Activated CD4-positive, alpha-beta T cell treated with anti-CD3 and anti-CD28 coated beads, Interleukin-2, amount 10 ng/mL, durations not matched to agents 7 days and 5 days (primary cell): Measurements from ENCODE around the gene FAM204A. TPM values are rescaled to one million over a fixed set of nuclear protein-coding genes. Genes with fewer than 3 reads are reported as not detected.

Experiments used
- CTCF ChIA-PET: fragments of 350-600 bp; sonication (Branson Sonifier 250); formaldehyde crosslinking; loops from one replicate; lab custom pipeline; 2021; ENCODE audit warnings: antibody characterized with exemption; lab: Charles Lee
- POLR2A ChIA-PET: fragments of 350-600 bp; sonication (Branson Sonifier 250); formaldehyde crosslinking; loops from one replicate; lab custom pipeline; 2021; ENCODE audit warnings: antibody characterized with exemption; lab: Charles Lee
- DNase-seq: peaks from one replicate; pipeline ENCODE4 v3.0.0-alpha.2; 2020
- H3K27ac Mint-ChIP-seq: one replicate; pipeline ENCODE4 v1.8.0; 2021; ENCODE audit warnings: mild to moderate bottlenecking, moderate library complexity, mixed read lengths
- H3K27me3 Mint-ChIP-seq: one replicate; pipeline ENCODE4 v1.8.0; 2021; ENCODE audit warnings: mixed read lengths
- H3K36me3 Mint-ChIP-seq: one replicate; pipeline ENCODE4 v1.8.0; 2021; ENCODE audit warnings: low read depth, mixed read lengths
- H3K4me1 Mint-ChIP-seq: one replicate; pipeline ENCODE4 v1.8.0; 2021; ENCODE audit warnings: mixed read lengths
- H3K4me3 Mint-ChIP-seq: one replicate; pipeline ENCODE4 v1.8.0; 2021; ENCODE audit warnings: mild to moderate bottlenecking, moderate library complexity, mixed read lengths
- H3K9me3 Mint-ChIP-seq: one replicate; pipeline ENCODE4 v1.8.0; 2021; ENCODE audit warnings: mixed read lengths
- total RNA-seq, 2 experiments: library from RNA; stranded (reverse); gene quantifications; one replicate each; pipeline ENCODE4 v1.2.3, GENCODE V29; 2021

The FAM204A gene
- total RNA-seq, 2 experiments from 2014 or later, result 54.9 to 59.4 TPM

DNA sequence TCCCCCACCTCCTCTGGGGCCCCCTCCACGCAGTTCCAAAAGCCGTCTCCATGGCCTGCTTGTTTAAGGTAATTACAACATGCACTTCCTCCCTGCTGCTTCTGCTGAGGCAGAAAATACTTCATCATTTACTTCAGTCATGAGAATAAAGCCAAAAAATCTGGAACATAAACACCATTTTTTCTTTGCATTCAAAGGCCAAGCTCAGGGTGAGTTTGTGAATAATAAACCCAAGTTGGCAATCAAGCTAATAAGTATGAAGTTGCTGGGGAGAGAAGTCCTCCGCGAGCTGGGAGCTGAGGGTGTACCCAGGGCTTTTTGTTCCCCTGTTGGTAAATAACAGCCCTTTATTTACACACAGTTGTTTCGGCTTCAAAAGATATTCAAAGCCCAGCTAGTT lies 70.5 kb downstream of the FAM204A start:
- H3K4me3 Mint-ChIP-seq, result no peak overlapping the region
- no peaks in the 10 kb centered on the region for H3K4me1 Mint-ChIP-seq
- peaks cover 27% of the 10 kb centered on the region for H3K27me3 Mint-ChIP-seq
- no peaks in the 10 kb centered on the region for H3K9me3 Mint-ChIP-seq
- CTCF ChIA-PET, result no interaction called here
- no peak overlapping the region for H3K27ac Mint-ChIP-seq
- no peak for DNase-seq
- no peaks in the 10 kb centered on the region for H3K36me3 Mint-ChIP-seq
- POLR2A ChIA-PET, result interaction anchor here (0.6 kb wide), 1 partner anchor 13 kb away, joined by 3 read pairs; no protein-coding TSS in a partner anchor

DNA sequence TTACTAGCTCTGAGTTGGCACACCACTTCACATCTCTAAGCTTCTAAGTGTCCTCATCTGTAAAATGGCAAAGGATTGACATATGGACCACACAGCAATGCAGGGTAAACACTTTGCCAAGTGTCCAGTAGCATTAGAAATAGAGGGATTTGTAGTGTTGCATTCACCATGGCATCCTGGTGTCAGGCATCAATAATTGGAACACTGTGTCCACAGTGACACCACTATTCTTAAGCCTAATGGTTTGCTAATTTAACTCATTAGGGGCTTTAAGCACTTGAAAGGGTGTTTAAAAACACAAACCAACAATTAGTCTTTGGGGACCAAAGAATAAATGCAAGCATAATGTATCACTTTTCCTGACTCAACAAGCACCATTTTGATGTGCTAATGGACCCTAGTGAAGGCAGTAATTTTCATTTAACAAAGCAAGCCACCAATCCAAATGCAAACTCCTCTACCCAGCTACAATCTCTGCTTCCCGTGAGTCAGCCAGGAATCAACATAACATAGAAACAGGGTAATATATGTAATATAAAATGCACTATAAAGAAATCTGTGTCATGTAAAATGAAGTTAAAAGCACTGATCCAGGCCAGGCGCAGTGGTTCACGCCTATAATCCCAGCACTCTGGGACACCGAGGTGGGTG lies 75.9 kb downstream of the FAM204A start:
- ChIA-PET CTCF (no interaction called here), POLR2A (no interaction called here)
- H3K4me3 Mint-ChIP-seq, result no peak overlapping the region
- peaks cover 47% of the 10 kb centered on the region for H3K27me3 Mint-ChIP-seq
- no peaks in the 10 kb centered on the region for H3K4me1 Mint-ChIP-seq
- no peaks in the 10 kb centered on the region for H3K36me3 Mint-ChIP-seq
- no peak overlapping the region for H3K27ac Mint-ChIP-seq
- H3K9me3 Mint-ChIP-seq, result no peaks in the 10 kb centered on the region
- no peak for DNase-seq

DNA sequence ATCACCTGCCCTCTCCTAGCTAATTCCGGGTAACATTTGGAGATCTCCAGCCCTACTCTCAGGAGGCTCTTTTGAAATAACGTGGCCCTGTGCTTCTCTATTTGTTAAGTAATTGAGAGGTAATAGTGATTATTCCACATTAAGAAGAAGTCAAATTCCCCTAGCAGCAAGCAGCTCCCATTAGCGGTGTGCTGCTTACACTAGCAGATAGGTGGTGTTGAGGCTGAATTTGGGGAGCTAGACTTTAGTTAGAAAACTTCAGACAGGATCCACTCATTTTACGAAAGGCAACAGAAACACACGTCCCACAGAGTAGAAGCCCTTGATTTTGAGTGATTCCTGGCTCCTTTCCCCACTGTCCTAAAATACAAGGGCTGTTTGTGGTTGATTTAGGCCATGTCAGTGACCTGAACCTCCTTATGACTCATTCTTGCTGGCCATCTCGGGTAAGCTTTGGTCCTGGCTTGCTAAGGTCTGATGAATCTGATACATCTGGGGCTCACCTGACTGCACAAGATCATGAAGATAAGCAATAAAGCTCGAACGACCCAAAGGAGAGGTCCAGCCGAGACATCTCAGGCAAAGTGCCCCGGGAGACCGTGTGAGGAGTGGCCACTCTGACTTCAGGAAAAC lies 77.2 kb downstream of the FAM204A start:
- H3K4me1 Mint-ChIP-seq, result no peaks in the 10 kb centered on the region
- no peak overlapping the region for H3K4me3 Mint-ChIP-seq
- CTCF ChIA-PET, result no interaction called here
- DNase-seq, result no peak
- no peak overlapping the region for H3K27ac Mint-ChIP-seq
- H3K27me3 Mint-ChIP-seq, result peaks cover 53% of the 10 kb centered on the region
- H3K9me3 Mint-ChIP-seq, result no peaks in the 10 kb centered on the region
- POLR2A ChIA-PET, result no interaction called here
- no peaks in the 10 kb centered on the region for H3K36me3 Mint-ChIP-seq

DNA sequence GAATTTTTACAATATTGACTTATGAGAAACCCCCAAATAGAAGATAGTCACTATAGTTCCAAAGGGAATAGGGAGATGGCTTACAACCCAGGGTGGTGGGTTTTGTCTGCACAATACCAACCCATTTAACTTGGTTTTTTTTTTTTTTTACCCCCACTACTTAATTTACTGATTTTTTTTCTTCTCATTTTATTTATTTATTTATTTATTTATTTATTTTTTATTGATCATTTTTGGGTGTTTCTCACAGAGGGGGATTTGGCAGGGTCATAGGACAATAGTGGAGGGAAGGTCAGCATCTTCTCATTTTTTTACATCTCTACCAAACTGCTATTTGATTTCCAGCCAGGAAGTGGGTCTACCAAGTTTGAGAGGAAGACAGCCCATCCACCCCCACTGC lies 77.9 kb downstream of the FAM204A start:
- Mint-ChIP-seq H3K4me3 (no peak overlapping the region), H3K9me3 (no peaks in the 10 kb centered on the region), H3K27me3 (peaks cover 58% of the 10 kb centered on the region), H3K4me1 (no peaks in the 10 kb centered on the region), H3K36me3 (no peaks in the 10 kb centered on the region), H3K27ac (no peak overlapping the region)
- ChIA-PET CTCF (no interaction called here), POLR2A (no interaction called here)
- DNase-seq, result no peak

DNA sequence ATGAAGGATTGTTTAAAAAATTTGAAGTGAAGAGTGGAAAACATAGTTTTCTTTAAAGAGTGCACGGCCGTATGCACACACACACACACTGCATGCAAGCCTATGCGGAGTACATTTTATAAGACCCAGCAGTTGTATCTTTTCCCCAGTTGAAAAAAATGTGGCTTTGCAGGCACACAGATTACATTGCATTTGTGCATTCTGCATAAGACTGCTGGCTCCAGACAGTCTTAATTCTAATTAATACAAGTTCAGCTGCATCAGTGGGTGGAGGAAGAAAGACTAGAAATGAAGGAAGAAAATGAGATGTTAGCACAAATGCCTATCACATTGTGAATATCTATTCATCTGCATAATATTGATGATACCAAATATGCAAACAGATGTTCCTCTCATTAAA lies 79.6 kb downstream of the FAM204A start:
- no peak overlapping the region for H3K27ac Mint-ChIP-seq
- peaks cover 64% of the 10 kb centered on the region for H3K27me3 Mint-ChIP-seq

DNA sequence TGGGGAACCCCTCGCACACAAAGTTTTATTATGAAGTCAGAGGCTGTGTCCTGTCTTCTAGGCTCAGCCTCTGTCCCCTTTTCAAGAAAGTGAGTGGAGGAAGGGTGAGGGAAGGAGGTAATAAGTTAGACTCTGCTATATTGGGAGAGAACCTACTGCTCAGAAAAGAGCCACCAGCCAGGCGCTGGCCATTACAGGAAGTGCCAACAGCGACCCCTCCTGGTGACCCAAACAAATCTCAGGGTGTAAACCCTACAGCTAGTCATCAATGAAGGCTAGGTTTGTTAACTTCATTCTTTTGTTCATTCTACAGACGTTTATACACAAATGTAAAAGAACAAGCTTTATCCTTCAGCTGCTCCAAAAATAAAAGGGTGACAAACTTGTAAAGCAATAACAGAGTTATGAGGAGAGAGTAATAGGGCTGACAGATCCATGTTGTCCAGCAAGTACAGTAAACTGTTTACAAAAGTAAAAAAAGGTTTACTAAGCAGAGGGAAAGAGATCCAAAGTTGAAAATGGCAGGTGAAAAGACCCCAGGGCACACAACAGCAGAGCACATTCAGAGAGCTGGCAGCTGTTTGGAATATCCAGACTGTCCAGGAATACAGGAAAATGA lies 82.7 kb downstream of the FAM204A start:
- CTCF ChIA-PET, result interaction anchor here (1.0 to 1.2 kb wide), 2 partner anchors 41 to 763 kb away, joined by 3 read pairs; no protein-coding TSS in a partner anchor

More for the DNA sequence above, 79.6 kb downstream of the FAM204A start:
- ChIA-PET CTCF (no interaction called here), POLR2A (no interaction called here)
- Mint-ChIP-seq H3K4me1 (no peaks in the 10 kb centered on the region), H3K4me3 (no peak overlapping the region), H3K36me3 (no peaks in the 10 kb centered on the region), H3K9me3 (no peaks in the 10 kb centered on the region)
- no peak for DNase-seq

DNA sequence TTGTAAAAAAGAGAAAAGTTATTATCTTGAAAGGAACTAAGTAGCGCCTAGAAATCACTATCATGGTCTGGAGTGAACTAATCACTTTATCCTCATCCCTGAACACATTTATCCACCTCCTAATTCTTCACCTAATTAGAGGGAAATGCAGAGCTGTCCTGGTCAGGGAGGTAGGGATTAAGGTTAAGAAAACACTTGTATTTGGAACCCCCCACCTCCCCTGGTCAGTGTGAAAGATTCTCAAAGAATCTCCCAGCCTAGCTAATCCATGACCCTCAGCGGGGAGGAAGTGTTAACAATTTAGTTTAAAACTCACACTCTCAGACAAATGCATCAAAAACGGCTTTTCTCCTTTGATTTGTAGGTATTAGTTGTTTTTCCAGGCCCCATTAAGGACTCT lies 83.8 kb downstream of the FAM204A start:
- Mint-ChIP-seq H3K27ac (no peak overlapping the region), H3K27me3 (peaks cover 59% of the 10 kb centered on the region), H3K36me3 (no peaks in the 10 kb centered on the region), H3K9me3 (no peaks in the 10 kb centered on the region), H3K4me1 (no peaks in the 10 kb centered on the region), H3K4me3 (no peak overlapping the region)
- ChIA-PET POLR2A (no interaction called here), CTCF (interaction anchor here (0.6 to 1.2 kb wide), 2 partner anchors 43 to 1092 kb away, joined by 3 read pairs; no protein-coding TSS in a partner anchor)
- DNase-seq, result no peak

More for the DNA sequence above, 82.7 kb downstream of the FAM204A start:
- peak; percentile 43 for DNase-seq
- Mint-ChIP-seq H3K4me1 (no peaks in the 10 kb centered on the region), H3K9me3 (no peaks in the 10 kb centered on the region), H3K27ac (no peak overlapping the region), H3K4me3 (no peak overlapping the region), H3K27me3 (peaks cover 67% of the 10 kb centered on the region), H3K36me3 (no peaks in the 10 kb centered on the region)
- POLR2A ChIA-PET, result no interaction called here

DNA sequence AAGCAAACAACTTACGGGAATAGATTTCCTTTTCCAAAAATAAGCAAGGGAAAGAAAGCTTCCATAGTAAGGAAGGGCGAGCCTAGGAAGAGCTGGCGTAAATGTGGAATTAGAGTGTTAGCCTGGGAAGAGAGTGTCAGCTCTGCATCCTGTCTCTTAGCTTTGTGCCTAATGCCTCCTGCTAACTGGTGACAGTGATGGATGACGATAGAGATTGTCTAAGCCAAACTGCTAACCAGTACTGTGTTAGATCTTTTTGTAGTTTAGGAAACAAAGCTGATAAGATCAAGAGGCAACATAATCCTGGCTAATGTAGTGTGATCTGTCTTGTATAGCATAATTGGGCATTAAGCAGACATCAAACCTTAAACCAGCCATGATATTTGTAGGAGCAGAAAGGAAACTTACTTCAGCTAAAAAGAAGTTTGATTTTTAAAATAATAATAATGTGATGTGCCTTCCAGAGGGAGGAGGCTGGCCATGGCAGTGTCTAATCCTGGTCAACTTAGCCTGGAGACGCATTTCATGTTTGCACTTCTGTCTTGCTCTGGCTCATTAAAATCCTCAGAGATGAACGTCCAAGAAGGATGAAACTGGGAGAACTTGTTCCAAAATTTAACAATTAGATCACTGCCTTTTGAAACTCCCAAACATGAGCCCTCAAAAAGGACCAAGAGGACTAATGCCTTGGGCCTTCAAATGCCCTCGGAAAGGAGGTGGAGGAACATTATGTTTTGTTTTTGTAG lies 85.1 kb downstream of the FAM204A start:
- POLR2A ChIA-PET, result no interaction called here
- CTCF ChIA-PET, result interaction anchor here (0.6 kb wide), 1 partner anchor 1095 kb away, joined by 3 read pairs; no protein-coding TSS in a partner anchor
- Mint-ChIP-seq H3K4me1 (no peaks in the 10 kb centered on the region), H3K9me3 (no peaks in the 10 kb centered on the region), H3K36me3 (no peaks in the 10 kb centered on the region), H3K27me3 (peaks cover 46% of the 10 kb centered on the region), H3K4me3 (no peak overlapping the region), H3K27ac (no peak overlapping the region)
- no peak for DNase-seq

DNA sequence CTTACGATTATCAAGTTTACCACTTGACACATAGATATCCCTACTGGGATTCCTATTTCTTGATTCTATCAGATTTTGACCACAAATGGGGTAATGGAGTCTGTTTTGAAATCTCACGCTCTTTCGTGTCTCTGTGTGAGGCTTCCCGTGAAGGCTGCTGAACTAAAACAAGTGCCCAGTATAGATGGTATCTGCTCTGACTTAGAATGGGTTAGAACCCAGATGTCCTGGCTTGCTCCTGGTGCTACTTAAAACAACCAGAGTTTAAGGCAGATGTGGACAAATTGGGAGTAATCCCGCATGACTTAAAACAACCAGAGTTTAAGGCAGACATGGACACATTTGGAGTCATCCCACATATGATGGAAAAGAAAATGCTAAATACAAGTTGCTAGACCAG lies 85.9 kb downstream of the FAM204A start:
- Mint-ChIP-seq H3K9me3 (no peaks in the 10 kb centered on the region), H3K27ac (no peak overlapping the region), H3K4me1 (no peaks in the 10 kb centered on the region), H3K4me3 (no peak overlapping the region), H3K27me3 (peaks cover 39% of the 10 kb centered on the region), H3K36me3 (no peaks in the 10 kb centered on the region)
- POLR2A ChIA-PET, result no interaction called here
- CTCF ChIA-PET, result interaction anchor here (0.6 kb wide), 1 partner anchor 1094 kb away, joined by 3 read pairs; no protein-coding TSS in a partner anchor
- DNase-seq, result no peak

DNA sequence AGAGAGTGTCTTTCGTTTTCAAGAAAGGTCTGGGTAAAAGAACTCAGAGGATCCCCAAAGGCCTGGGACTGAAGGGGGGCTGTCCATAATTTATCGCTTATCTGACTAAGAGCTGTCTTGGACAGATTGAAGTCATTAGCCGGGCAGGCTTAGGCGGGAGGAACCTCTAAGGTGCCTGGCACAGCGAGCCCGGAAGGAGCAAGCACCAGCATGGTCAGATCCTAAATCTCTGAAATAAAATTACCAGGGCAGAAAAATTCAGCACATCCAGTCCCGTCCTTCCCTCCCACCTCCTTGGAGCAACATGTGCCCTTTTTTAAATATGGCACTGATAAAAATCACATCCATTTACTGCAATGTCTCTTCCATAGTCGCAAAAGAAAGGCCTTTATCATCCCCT lies 86.8 kb downstream of the FAM204A start:
- Mint-ChIP-seq H3K9me3 (no peaks in the 10 kb centered on the region), H3K27me3 (peaks cover 34% of the 10 kb centered on the region), H3K4me1 (no peaks in the 10 kb centered on the region), H3K27ac (no peak overlapping the region), H3K36me3 (no peaks in the 10 kb centered on the region), H3K4me3 (no peak overlapping the region)
- ChIA-PET POLR2A (no interaction called here), CTCF (interaction anchor here (1.0 kb wide), 1 partner anchor 83 kb away, joined by 3 read pairs; no protein-coding TSS in a partner anchor)
- no peak for DNase-seq

DNA sequence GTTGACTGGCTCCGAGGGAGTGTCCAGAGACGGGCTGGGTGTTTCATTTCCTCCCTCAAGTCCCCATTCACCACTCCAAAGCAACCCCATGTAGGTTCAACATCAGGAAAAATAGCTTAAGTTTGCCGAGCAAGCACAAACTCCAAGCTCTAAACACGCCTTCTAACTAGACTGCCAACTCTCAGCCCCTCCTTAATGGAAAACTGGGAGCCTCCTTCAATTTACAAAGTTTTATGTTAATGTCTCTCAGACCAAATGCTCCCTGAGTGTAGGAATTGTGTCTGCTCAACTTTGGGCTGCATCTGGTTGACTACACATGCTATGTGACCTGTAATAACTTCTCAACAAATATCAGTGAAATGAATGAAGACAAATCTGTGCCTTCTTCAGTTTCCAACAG lies 87.5 kb downstream of the FAM204A start:
- Mint-ChIP-seq H3K36me3 (no peaks in the 10 kb centered on the region), H3K9me3 (no peaks in the 10 kb centered on the region), H3K4me1 (no peaks in the 10 kb centered on the region), H3K4me3 (no peak overlapping the region), H3K27ac (no peak overlapping the region), H3K27me3 (peaks cover 30% of the 10 kb centered on the region)
- no peak for DNase-seq
- POLR2A ChIA-PET, result no interaction called here
- CTCF ChIA-PET, result interaction anchor here (1.0 kb wide), 1 partner anchor 83 kb away, joined by 3 read pairs; no protein-coding TSS in a partner anchor

DNA sequence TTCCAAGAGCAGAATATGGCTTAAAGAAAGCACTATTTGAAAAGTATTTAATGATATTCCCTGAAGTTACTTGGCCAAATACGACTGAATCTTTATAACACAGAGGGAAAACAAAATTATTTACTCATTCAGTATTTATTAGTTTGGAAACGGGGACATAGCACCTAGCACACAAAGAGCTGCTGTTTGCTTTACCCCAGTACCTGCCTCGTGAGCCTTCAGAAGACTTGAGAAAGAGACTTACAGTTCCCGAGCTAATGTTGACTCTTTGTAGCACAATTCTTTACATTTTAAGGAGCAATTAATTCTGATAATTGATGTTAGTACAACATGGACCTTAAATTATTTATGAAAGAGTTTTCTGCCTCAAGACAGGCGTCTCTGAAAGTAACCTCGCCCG lies 88.7 kb downstream of the FAM204A start:
- Mint-ChIP-seq H3K9me3 (no peaks in the 10 kb centered on the region), H3K36me3 (no peaks in the 10 kb centered on the region), H3K4me3 (no peak overlapping the region), H3K4me1 (no peaks in the 10 kb centered on the region), H3K27ac (no peak overlapping the region), H3K27me3 (peaks cover 34% of the 10 kb centered on the region)
- no peak for DNase-seq
- ChIA-PET CTCF (no interaction called here), POLR2A (no interaction called here)
